NOMO-1 treated with dmso at 0.1 percent for 144 hours (cell line): ENCODE data around the gene DCDC2.
"Not testable (repeated sequence)": the region's sequence is repeated elsewhere in the genome, so short reads cannot be mapped to it uniquely, and the experiment has no call there.

Experiments used
- DNase-seq: peaks from one replicate; lab custom pipeline; 2025; ENCODE audit not compliant: unreplicated experiment; lab: John Stamatoyannopoulos, UW

The DCDC2 gene

DNA sequence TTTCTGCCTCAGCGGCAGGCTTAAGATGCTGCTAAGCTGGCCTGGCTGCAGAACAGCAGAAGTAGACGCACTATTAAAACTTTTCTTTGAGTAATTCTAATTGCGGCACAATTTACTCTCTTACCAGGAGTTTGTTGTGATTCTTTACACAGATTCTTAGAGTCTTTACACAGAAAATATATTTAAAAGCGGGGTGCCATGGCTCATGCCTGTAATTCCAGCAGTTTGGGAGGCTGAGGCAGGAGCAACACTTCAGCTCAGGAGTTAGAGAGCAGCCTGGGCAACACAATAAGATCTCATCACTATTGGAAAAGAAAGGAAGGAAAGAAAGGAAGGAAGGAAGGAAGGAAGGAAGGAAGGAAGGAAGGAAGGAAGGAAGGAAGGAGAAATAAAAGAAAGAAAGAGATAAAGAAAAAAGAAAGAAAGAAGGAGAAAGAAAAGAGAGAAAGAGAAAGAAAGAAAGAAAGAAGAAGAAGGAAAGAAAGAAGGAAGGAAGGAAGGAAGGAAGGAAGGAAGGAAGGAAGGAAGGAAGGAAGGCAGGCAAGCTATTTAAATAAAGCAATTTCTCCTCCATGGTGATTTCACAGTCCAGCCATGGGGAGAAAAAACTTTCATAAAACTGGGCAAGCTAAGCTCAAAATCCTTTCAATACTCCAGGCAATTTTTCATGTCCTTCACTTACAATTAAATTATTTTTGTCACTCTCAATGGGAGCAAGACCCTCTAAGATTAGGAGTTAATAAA, 23.8 kb upstream of the DCDC2 start:
- no peak for DNase-seq

DNA sequence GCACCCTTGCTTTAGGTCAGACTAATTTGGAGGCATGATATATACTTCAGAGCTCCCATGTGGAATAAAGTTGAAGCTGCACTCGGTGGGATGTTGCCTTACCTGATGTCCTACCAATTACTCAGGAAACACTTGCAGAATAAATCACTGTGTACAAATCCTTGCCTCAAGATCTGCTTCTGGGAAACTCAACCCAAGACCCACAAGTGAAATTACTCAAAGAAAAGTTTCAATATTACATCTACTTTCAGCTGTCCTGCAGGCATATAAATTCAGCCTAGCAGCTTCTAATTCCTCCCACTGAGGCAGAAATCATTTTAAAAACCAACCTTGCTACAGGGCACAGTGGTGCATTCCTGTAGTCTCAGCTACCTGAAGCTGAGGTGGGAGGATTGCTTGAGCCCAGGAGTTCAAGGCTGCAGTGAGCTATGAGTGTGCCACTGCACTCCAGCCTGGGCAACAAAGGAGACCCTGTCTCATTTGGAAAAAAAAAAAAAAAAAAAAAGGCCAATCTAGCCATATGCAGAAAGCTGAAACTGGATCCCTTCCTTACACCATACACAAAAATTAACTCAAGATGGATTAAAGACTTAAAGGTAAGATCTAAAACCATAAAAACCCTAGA, 20.7 kb upstream of the DCDC2 start:
- DNase-seq = no peak

DNA sequence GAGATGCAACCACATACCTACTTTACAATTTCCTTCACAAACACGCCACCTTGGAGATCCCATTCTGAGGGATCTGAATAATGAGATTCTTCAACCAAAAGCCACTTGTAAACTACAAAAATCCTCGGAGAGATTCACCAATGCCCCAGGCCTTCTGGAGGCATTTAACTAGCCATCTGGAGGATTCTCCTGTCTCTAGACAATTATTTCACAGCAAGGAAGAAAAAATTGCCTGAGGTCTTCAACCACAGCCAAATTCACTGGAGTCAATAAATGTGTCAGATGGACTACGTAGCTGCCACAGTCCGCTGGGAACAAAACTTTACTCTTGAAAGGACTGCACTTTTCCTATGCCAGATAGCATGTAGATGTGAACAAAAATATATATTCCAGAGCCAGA, 19.0 kb upstream of the DCDC2 start:
- DNase-seq = no peak

DNA sequence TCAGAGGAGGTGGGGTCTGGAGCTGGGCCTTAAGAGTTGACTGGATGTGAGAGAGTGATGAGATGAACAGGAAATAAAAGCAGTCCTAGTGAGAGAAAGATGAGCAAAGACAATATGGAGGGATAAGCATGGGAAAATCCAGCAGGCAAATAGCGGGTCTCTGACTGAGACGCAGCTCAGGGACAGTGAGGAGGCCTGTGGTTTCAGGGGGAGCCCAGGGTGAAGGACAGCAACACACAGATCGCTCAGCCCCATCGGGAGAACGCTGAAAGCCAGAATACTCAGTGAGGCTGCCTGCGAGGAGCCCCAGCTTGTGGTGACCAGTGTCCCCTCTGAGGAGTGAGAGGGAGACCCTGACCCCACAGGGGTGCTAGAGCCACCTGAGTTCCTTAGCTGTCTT, 16.8 kb upstream of the DCDC2 start:
- DNase-seq = no peak

DNA sequence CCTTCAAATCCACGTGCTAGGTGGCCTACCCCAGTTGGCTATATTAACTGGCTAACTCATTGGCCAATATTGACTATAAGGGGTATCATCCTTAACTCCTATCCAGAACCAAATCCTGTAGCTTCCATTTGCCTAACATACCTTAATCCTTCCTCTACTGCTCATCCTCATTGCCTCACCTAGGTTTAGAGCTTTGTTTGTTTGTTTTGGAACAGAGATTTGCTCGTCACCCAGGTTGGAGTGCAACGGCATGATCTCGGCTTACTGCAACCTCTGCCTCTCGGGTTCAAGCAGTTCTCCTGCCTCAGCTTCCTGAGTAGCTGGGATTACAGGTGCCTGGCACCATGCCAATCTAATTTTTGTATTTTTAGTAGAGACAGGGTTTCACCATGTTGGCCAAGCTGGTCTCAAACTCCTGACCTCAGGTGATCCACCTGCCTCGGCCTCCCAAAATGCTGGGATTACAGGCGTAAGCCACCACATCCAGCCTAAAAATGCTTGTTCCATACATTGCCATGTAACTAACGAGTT, 7.3 kb upstream of the DCDC2 start:
- not testable (repeated sequence) for DNase-seq

DNA sequence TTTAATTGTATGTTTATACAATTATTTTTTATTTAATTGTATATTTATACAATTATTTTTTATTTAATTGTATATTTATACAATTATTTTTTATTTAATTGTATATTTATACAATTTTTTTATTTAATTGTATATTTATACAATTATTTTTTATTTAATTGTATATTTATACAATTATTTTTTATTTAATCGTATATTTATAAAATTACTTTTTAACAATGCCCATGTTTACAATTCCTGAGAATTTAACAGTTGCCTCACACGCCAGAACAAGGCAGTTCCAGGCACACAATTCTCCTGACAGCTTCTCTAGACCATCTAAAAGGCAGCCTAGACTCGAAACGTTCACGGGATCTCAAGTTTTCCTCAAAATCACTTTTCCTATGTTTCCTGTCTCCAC, 4.5 kb upstream of the DCDC2 start:
- not testable (repeated sequence) for DNase-seq

DNA sequence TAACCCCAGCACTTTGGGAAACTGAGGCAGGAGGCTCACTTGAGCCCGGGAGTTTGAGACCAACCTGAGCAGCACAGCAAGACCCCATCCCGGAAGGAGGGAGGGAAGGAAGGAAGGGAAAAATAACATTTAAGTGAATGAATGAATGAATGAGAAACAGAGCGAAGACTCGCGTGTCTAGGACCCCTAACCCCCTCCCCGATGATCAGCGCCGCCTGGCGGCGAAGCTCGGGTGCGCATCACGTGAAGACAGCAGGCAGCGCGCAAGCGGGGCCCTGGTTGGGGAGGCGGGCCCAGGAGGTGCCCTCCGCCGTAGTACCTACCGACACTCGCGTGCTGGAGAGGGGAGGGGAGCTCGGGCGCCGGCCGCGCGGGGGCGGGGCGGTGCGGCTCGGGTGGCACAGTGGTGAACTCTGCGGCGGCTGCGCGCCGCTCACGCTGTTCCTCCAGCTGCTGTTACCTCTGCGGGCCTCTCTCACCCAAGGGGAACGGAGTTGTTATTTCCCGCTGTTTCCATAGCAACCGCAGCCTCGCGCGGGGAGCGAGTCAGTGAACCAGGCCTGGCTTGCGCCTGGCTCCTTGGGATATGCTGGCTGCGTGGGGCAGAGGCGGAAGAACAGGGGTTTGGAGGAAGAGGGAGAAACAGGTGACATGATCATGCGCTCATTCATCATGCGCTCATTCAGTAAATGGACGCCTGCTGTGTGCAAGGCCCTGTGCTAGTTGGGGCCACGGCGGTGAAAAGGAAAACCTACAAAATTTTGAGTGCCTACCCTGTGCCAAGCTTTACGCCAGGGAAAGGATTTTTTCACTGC, 2.0 kb upstream of the DCDC2 start:
- DNase-seq = peak; percentile 69

DNA sequence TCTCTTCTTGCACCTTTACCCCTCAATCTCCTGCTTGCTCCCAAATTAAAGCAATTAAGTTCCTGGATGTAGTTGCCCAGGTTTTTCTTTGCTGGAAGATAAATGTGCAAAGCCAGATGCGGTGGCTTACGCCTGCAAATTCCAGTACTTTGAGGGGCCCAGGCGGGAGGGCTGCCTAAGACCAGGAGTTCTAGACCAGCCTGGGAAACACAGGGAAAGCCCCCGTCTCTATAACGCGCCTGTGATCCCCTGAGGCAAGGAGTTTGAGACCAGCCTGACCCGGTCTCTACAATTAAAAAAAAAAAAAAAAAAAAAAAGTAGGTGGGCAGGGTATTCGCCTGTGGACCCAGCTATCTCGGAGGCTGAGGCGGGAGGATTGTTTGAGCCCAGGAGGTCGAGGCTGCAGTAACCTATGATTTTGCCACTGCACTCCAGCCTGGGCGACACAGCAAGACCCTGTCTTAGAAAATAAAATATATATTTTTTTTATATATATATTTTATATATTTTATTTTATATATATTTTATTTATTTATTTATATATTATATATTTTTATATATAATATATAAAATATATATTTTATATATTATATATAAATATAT, 461 bp upstream of the DCDC2 start:
- DNase-seq = no peak

DNA sequence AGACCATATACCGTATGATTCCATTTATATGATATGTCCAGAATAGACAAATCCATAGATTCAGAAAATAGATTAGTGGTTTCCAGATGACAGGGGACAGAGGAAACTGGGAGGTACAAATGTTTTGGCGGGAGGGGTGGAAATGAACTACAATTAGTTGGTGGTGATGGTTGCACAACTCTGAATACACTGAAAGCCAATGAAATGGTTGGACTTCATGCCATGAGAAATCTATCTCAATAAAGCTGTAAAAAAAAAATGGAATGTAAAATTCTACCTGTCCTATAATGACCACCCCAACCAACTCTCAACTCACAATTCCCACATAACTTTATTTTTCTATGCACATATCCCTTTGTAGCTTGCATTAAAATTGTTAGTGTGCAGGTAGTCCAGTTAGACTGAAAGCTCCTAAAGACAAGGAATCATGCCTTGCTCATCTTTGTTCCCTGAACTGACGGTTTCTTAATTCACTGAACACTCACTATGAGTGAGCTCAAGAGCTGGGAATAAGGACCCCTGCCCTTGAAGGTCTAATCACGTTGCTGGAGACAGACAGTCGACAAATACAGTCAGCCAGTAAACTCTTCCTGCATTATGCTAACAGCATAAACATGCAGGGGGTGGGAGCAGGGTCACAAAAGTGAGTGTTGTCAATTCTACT, 1.4 kb downstream of the DCDC2 start:
- DNase-seq = no peak

DNA sequence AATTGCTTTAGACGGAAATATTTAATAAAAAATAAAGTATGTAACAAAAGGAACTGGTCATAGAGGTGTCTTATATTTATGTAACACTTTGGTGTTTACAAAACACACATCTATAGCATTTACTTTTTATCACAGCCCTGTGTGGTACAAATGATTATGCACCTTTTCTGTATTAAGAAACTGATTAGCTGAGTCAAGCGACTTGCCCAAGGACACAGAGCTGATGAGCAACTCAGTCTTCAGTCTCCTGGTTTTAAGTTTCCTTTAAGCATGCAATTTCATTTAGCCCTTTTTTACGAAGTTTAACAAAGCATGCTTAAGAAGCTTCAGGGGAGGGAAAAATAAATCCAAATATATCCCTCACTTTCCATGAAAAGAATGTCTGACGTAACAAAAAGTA, 2.5 kb downstream of the DCDC2 start:
- no peak for DNase-seq

DNA sequence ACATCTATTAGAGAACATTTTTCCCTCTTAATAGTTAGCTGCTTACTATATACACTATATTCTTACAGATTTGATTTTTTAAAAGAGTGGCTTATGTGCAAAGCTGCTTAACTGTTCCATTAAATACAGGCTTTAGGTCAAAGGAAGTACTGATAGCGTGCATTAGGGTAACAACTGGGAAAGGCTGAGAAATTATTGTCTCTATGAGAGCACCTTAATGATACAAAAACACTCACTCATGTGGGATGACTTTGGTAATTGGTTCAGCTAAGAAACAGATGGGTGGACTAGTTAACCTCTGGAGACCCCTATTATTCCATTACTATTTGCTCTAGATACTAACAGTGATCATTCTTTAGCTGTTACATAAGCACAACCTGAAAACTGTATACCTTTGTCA, 4.0 kb downstream of the DCDC2 start:
- DNase-seq = no peak

DNA sequence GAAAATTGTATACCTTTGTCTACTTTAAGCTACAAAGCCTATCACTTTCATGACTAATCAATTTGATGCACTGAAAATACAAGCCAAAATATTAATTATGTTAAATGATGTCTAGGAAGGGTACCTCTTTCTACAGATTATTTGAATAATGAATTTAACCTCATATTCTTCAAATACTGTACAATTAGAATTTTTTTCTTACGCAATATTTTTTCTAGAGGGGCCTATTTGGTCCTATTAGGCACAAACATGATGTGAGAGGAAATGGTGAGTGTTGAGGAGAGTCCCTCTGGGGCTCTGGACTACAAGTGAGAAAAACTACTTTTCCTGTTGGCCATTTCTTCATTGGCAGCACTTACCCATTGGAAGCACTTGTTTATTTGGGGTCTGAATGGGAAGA, 5.4 kb downstream of the DCDC2 start:
- no peak for DNase-seq

DNA sequence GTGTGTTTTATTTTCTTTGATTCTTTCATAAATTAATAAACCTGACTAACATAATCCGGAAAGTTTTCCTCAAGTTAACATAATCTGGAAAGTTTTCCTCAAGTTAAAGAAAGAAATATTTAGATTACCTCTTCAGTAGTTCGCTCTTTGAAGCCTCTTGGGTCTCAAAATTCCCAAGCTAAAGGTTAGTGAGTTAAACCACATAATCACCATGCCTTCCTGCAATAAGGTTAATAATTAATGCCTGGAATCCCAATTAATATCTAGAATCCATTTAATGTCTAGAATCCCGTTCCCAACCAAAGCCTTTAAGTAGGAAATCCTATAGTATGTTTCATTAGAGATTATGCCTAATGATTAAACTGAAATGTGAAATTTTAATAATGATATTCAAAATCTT, 12.9 kb downstream of the DCDC2 start:
- DNase-seq = no peak

DNA sequence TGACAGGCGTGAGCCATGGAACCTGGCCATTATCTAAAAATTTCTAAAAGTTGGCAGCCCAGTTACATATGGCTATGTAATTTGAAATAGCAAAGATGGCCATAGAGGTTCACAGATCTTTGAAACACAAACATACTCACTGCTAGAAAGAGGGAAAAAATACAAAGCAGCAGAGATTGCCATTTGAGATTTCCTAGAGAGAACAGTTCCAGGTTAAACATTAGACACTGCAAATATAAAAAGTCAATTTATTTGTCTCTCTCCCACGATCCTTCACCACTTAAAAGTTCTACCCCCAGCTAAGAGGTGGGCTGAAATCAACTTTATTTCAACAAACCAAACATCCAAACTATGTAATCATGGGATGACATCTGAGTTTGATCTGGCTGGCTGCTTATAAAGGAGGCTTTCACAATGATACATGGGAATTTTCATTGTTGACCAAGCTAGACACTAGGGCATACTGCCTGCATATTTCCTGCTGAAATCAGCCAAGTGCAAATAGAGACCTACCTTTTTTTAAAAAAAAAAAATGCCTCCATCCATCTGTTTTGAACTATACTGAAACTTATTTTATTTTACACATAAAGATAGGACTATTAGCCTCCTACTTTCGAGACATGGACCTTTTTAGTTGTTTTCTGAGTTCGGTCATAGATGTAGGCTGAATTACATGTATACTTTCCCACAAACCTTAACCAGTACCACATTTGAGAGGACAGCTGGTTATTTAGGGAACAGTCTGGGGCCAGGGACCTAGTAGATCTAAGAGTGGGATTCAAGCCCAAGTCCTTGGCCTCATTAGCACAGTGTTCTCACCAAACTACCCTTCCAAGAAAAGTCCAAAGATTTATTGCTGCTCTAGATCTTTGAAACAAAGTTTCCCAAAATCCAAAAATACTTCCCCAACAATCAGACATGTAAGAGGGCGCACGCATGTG, 16.6 kb downstream of the DCDC2 start:
- DNase-seq = no peak

DNA sequence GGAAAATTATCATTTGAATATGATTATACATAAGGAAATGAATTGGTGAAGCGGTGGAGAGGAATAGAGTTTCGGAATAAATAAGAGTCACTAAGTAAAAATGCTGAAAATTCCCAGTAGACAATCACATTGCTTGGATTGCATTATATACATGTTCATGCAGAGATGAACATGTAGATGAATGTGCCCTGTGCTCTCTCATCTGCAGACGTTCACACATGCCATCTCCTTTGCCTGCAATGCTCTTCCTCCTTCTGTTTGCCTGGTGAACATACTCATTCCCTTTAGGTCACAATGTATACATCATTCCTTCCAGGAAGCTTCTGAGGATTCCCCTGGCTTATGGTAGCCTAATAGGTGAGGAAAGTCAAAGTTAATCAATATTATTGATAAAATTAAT, 17.9 kb downstream of the DCDC2 start:
- DNase-seq = no peak

DNA sequence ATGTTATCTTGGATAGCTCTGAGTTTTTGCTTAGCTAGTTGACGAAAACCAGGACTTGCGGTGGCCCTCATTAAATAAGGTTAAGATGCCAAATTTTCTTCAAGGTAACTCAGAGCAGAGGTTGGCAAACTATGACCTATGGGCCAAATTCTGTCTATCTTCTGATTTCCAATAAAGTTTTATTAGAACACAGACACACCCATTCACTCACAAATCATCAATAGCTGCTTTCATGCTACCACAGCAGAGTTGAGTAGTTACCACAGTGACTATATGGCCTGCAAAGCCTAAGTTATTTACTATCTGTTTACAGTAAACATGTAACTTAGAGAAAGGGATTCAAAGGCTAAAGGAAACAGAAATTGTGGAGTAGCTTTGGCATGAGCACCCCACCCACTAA, 23.6 kb downstream of the DCDC2 start:
- DNase-seq = no peak

DNA sequence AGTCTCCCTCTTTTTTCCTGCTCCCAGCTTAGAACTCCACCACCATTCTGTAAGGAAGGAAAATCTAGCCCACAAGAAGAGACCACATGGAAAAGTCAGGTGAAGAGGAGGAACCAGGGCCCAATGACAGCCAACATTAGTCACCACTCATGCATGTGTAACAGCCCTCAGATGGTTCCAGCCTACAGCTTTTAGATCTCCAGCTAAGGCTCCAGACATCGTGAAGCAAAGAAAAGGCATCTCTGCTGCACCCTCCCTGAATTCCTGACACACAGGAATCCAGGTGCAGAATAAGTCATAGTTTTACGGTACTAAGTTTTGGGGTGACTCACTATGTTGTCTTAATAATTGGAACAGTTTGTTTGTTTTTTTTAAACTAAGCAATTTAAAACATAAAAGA, 25.5 kb downstream of the DCDC2 start:
- DNase-seq = no peak

DNA sequence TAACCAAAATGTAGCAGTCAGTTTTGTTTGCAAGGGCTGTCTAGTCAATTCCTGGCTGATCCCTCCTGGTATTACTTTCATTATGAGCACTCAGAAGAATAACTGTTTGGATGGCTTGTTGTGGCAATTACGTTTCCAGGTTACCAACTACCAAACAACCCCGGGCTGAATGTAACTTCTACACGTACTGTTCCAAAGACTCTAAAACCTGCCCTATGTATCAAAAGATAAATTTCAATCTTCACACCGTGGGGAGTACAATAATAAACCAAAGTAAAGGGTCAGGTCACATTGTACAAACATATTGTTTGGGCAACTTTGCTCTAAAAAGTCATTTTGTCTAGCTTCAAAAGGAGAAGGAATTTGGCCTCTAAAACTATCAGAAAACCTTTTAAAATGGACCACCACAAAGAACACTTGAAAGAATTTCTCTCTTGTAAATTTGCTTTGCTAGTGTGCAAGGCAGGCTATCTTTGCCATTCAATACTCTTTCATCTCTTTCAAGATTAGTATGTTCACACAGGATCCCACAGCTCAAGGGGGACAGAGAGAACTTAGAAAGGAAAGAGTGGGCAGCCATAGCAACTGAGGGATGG, 27.6 kb downstream of the DCDC2 start:
- DNase-seq = no peak

DNA sequence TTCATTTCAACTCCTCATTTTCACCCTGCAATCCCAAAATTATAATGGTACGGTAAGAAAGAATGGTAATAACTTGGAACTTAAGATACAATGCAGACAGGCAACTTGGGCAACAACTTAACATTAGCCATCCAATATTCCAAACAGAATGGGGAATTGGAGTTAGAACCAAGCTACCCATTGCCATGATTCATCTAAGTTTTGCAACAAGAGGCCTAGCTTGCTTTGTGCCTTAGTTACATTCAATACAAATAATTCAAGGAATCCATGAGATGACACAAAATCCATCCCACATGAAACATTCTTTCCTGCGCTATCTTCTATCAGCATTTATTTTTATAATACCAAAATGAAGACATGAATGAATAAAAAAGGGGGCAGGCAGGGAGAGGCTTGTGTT, 28.4 kb downstream of the DCDC2 start:
- no peak for DNase-seq
